NCI-H82 treated with DMSO at 0.1 percent for 48 hours (cell line): ENCODE data around the gene WDR35.
A peak's percentile ranks its signal among the peaks of the same experiment; 100 is the strongest.
"Not testable (repeated sequence)": the region's sequence is repeated elsewhere in the genome, so short reads cannot be mapped to it uniquely, and the experiment has no call there.

ENCODE experiments used
- DNase-seq: peaks from one replicate; lab custom pipeline; 2025; ENCODE audit not compliant: unreplicated experiment; lab: John Stamatoyannopoulos, UW

Gene WDR35

GRCh38 chr2:19895535-19895934, 94.4 kb downstream of the WDR35 start:
- DNase-seq, result no peak

- no peak for DNase-seq
Observed at GRCh38 chr2:19894134-19894792, 95.6 kb downstream of the WDR35 start.

- no peak for DNase-seq
Observed at GRCh38 chr2:19893520-19894133, 96.3 kb downstream of the WDR35 start.

- DNase-seq, result peak; percentile 39
Observed at GRCh38 chr2:19891971-19892370, 97.9 kb downstream of the WDR35 start.

GRCh38 chr2:19890104-19890503, 99.8 kb downstream of the WDR35 start:
- DNase-seq, result peak; percentile 84

- no peak for DNase-seq
Observed at GRCh38 chr2:19888831-19889230, 101.1 kb downstream of the WDR35 start.

GRCh38 chr2:19887510-19887909, 102.4 kb downstream of the WDR35 start:
- DNase-seq, result no peak

- no peak for DNase-seq
Observed at GRCh38 chr2:19886261-19886660, 103.6 kb downstream of the WDR35 start.

GRCh38 chr2:19885791-19886190, 104.1 kb downstream of the WDR35 start:
- DNase-seq, result no peak

- no peak for DNase-seq
Observed at GRCh38 chr2:19883971-19884720, 105.8 kb downstream of the WDR35 start.

- DNase-seq, result no peak
Observed at GRCh38 chr2:19883486-19883885, 106.4 kb downstream of the WDR35 start.

GRCh38 chr2:19882286-19882685, 107.6 kb downstream of the WDR35 start:
- DNase-seq, result no peak

GRCh38 chr2:19881908-19882265, 108.0 kb downstream of the WDR35 start:
- no peak for DNase-seq

- DNase-seq, result no peak
Observed at GRCh38 chr2:19881221-19881907, 108.5 kb downstream of the WDR35 start.

- not testable (repeated sequence) for DNase-seq
Observed at GRCh38 chr2:19880191-19880590, 109.7 kb downstream of the WDR35 start.

GRCh38 chr2:19879120-19879519, 110.8 kb downstream of the WDR35 start:
- no peak for DNase-seq

- no peak for DNase-seq
Observed at GRCh38 chr2:19878268-19879046, 111.4 kb downstream of the WDR35 start.

- no peak for DNase-seq
Observed at GRCh38 chr2:19876751-19877150, 113.2 kb downstream of the WDR35 start.

- DNase-seq, result no peak
Observed at GRCh38 chr2:19875280-19875679, 114.6 kb downstream of the WDR35 start.

- no peak for DNase-seq
Observed at GRCh38 chr2:19874726-19875125, 115.2 kb downstream of the WDR35 start.

GRCh38 chr2:19873014-19873413, 116.9 kb downstream of the WDR35 start:
- no peak for DNase-seq
